HG03060 (cell line): ENCODE results near the gene PROM2.
"Not testable (repeated sequence)": the region's sequence is repeated elsewhere in the genome, so short reads cannot be mapped to it uniquely, and the experiment has no call there.

Experiments
- ATAC-seq: cut with Tn5 transposase; IDR thresholded peaks from one replicate; pipeline ENCODE4 v1.9.1; 2021; ENCODE audit warnings: low read depth, moderate number of reproducible peaks; ENCODE audit not compliant: unreplicated experiment

The PROM2 gene, protein sequence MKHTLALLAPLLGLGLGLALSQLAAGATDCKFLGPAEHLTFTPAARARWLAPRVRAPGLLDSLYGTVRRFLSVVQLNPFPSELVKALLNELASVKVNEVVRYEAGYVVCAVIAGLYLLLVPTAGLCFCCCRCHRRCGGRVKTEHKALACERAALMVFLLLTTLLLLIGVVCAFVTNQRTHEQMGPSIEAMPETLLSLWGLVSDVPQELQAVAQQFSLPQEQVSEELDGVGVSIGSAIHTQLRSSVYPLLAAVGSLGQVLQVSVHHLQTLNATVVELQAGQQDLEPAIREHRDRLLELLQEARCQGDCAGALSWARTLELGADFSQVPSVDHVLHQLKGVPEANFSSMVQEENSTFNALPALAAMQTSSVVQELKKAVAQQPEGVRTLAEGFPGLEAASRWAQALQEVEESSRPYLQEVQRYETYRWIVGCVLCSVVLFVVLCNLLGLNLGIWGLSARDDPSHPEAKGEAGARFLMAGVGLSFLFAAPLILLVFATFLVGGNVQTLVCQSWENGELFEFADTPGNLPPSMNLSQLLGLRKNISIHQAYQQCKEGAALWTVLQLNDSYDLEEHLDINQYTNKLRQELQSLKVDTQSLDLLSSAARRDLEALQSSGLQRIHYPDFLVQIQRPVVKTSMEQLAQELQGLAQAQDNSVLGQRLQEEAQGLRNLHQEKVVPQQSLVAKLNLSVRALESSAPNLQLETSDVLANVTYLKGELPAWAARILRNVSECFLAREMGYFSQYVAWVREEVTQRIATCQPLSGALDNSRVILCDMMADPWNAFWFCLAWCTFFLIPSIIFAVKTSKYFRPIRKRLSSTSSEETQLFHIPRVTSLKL

DNA sequence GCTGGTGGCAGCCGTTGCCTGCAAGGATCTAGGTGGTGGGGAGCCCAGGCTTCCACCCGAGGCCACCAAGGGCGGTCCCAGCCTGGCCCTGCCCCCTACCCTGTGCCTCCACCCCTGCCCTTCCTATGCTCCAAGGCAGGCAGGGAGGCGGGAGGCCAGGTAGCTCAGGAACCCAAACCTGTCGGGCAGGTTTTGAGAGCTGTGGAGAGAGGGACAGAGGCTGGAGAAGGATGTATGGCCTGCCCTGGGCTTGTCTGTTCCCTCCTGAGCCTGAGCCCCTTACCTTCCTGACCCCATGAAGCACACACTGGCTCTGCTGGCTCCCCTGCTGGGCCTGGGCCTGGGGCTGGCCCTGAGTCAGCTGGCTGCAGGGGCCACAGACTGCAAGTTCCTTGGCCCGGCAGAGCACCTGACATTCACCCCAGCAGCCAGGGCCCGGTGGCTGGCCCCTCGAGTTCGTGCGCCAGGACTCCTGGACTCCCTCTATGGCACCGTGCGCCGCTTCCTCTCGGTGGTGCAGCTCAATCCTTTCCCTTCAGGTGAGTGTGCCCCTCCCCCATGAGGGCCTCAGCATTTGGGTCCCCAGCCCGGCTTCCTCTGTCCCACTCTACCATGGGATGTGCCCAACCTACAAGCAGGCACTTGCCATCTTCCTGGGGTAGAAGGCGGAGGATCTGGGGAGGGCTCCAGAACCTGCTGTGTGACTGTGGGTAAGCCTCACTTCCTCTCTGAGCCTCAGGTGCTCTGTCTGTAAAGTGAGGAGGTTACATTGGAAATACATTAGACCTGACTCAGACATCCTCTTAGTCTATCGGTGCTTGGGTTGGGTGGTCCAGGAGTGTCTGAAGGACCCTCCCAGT is at the start of gene PROM2:
PROM2 (plus strand) TSS at position 159 of the 860 bp plus-strand sequence; CDS start at position 296, 137 bp downstream.
- ATAC-seq = no peak

DNA sequence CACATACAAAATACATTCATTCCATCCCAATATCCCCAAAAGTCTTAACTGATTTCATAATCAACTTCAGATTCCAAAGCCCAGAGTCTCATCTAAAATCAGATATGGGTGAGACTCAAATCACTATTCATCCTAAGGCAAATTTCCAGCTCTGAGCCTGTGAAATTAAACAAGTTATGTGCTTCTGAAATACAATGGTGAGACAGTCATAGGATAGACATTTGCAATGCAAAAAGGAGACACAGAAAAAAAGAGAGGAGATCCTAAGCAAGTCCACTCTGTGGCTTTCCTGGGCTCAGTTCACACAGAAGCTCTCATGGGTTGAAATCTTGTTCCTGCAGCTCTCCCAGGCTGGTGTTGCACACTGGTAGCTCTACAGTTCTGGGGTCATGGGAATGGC is 48.6 kb upstream of the PROM2 start:
- ATAC-seq = no peak

DNA sequence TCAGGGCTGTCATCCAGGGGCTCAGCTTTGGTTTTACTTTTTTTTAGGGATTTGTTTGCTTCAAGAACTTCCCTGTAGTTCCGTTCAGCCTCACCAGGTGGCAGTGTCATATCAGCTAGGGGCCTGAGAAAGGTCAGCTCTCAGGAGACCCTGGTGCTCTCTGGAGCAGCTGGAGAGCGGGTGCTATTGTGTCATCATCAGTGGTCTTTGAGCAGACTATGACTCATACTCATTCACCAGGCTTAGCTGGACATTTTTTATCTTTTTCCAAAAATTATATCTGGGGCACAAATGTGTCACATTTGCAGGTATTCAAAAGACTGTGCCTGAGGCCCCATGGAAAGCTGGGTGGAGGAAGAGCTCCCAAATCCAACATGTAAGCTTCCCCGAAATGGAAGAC is 42.5 kb upstream of the PROM2 start:
- ATAC-seq = no peak

DNA sequence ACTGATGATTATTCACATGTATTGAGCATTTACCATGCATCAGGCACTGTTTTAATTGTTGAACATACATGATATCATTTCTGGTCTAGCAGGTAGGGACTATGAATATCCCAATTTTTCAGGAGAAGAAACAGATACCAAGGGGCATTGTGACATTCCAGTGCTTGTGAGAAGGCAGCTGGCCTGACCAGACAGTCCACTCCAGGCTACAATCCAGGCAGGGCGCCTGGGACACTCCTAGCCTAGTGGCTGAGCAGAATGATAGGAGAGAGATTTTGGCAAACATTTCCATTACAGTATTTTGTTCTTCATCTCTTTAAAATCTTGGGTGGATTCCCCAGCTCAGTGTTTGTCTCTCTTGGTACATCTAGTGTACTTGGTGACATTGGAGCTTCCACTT is 42.0 kb upstream of the PROM2 start:
- ATAC-seq = no peak

DNA sequence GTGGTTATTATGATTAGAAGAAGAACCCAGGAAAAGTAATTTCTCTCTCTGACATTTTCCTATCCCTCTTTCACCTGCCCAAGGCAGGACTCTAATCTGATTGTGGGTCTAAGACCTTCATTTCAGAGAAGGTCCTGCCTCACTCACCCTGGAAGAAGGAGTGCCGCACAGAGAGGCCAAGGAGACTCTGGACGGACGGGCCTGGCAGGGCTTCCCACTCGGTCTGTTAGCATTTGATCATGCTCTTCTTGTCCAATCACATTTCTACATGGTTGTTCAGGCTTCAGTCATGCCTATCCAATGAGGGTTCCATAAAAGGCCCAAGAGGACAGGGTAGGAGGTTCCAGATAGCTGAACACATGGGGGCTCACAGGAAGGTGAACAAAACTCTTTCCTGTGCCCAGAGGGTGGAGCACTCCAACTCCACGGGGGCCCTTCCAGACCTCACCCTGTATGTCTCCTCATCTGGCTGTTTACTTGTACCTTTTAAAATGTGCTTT is 39.9 kb upstream of the PROM2 start:
- no peak for ATAC-seq

DNA sequence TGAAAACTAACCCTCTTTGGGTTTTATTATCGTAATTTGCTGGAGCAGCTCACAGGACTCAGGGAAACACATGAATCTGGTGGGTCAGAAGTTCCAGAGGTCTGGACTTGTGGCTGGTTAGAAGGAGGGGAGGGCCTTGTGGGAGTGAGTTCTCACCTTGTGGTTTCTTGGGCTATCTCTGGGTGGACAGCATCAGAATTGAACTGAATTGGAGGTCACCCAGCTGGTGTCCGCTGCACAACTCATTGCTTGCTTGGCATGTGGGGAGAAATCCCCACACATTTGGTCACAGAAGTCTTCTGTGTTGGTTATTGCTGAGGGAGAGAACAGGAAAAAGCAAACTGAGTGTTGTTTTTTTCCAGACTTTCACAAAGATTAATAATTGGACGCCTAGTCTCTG is 39.4 kb upstream of the PROM2 start:
- no peak for ATAC-seq

DNA sequence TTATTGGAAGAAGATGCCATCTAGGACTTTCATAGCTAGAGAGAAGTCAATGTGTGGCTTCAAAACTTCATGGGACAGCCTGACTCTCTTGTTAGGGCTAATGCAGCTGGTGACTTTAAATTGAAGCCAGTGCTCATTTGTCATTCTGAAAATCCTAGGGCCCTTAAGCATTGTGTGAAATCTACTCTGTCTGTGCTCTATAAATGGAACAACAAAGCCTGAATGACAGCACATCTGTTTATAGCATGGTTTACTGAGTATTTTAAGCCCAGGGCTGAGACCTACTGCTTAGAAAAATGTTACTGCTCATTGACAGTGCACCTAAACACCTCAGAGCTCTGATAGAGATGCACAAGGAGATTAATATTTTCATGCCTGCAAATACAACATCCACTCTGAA is 36.1 kb upstream of the PROM2 start:
- ATAC-seq = no peak

DNA sequence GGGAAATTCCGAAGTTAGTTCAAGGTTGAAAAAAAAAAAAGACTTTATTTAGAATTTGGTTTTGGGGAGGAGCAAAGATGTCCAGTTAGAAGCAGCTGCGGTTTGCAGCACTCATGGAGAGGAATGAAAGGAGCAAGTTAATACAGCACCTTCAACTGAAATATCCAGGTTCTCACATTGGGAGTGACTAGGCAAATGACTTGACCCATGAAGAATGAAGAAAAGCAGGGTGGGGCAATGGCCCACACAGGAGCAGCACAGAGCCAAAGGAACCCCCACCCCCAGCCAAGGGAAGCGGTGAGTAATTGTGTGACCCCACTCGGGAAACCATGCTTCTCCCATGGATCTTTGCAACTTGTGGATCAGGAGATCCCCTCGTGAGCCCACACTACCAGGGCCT is 34.2 kb upstream of the PROM2 start:
- ATAC-seq = no peak

DNA sequence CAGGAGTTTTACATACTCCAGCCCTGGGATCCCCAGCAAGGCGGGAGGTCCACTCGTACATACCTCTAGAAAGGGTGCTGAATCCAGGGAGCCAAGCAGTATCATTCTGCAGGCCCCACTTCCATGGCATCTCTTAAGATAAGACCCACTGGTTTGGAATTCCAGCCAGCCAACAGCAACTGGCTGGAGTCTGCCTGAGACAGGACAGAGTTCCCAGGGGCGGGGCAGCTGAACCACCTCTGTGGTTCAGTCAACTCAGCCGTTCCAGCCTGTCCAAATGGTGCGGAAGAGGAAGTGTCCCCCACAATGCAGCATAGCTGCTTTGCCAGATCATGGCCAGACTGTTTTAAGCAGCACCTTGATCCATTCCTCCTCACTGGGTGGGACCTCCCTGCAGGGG is 33.7 kb upstream of the PROM2 start:
- no peak for ATAC-seq

DNA sequence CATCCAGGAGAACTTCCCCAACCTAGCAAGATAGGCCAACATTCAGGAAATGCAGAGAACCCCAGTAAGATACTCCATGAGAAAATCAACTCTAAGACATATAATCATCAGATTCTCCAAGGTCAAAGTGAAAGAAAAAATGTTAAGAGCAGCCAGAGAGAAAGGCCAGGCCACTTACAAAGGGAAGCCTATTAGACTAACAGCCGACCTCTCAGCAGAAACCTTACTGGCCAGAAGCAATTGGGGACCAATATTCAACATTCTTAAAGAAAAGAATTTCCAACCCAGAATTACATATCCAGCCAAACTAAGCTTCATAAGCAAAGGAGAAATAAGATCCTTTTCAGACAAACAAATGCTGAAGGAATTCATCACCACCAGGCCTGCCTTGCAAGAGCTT is 32.2 kb upstream of the PROM2 start:
- not testable (repeated sequence) for ATAC-seq

DNA sequence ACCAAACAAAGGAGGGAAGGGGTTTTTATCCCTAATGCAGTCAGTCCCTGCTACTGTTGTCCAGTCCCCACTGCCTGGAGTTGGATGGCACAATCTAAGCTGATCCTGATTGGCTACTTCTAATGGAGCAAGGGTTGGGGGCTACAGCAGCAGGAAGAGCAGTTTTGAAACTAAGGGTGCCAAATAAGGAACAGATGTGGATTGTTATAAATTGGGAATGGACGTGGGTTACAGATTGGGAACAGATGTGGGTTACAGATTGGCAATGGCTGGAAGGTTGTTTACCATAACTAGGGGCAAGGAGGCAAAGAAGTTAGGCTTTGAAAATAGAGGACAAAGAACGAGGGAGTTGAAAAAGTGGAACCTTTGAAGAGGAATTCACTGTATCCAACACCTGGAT is 16.0 kb upstream of the PROM2 start:
- no peak for ATAC-seq

DNA sequence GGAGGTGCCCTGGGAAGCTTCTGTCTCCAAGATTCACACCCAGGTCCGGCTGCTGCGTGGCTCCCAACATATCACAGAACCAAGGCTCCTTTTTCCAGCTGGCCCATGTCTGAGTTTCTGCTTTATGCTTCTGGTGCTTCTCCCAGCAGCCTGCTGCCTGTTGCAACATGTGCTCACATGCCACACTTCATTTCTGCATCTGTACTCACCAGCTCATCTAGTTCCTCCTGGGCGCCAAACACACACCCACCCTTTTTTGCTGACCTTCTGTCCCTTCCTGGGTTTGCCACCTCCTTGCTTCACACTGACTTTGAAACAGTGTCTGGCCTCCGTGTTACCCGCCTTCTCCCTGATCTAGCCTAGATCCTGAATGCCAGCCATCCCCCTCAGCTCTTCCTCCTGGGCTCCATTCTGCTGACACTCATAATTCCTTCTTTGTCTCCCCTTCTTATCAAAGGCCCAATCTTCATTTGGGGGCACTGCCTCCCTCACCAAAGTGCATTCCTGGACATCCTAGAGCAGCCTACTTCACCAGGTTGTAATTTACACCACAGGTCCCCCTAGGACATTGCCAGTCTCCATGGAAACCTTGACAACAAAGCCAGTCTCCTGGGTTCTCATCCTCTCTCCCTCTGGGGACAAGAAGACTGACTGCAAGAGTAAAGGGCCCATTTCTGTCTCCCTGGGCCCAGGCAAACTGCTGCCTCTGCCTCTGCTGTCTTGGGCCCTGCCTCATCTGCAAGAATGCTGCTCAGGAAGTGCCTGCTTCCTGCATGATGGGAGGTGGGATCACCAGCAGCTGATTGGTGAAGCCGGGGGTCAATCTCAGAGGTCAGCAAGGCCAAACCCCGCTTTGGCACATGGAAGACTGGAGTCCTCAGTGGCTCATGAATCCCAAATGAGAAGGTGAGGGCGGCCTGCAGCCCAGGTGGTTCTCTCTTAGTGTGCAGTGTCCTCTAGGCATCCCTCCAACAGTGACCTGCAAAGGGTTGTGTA is 13.9 kb upstream of the PROM2 start:
- ATAC-seq = no peak

DNA sequence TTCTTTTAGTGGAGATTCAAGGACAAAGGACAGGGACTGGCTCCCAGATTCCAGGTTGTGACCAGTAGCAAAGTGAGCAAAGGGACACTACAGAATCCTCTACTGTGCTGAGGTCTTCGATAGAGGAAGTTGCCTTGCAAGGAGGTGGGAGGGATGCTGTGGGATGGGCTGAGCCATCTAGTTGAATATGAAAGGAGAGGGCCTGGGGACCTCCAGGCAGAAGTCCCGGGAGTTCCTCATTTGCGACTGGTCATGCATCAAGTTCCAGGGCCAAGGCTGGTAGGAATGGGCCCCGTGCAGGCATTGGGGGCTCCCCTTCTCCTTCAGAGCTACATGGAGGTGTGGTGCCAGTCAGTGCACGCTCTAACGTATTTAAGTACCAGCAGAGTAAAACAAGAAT is 12.6 kb upstream of the PROM2 start:
- no peak for ATAC-seq

DNA sequence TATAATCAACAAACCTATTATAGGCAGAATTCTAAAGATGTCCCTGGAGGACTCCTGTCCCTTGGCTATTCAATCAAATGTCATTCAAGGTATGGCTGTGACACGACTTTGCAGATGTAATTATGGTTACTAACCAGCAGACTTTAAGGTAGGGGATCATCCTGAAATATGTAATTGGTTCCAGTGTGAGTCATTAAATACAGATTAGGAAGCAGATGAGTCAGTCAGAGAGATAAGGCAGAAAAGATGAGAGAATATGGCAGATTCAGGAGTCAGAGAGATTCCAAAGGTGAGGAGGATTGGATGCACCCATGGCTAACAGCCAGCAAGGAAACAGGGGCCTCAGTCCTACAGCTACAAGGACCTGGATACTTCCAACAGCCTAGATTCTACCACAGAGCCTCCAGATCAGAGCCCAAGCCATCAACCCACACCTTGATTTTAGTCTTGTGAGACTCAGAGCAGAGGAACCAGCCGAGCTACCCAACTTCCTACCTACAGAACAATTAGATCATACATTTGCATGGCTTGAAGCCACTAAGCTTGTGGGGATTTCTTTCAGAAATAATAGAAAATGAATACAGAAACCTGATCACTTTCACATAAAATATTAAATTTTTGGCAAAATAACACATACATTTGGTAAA is 11.2 kb upstream of the PROM2 start:
- ATAC-seq = no peak

DNA sequence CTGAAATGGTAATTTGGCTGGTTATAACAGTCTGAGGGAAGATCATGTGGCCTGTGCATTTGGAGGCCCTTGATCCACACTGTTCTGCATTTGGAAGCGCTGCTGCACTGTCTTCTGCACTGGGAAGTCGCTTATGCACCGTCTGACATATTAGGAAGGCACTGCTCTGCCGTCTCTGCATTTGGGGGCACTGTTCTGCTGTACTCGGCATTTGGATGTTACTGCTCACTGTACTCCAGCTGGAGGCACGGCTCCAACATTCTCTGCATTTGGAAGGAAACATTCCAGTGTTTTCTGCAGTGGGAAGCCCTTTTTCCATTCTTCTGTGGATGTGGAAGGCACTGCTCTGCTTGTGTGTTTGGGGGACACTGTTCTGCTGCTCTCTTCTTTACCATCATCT is 9.6 kb upstream of the PROM2 start:
- ATAC-seq = no peak

DNA sequence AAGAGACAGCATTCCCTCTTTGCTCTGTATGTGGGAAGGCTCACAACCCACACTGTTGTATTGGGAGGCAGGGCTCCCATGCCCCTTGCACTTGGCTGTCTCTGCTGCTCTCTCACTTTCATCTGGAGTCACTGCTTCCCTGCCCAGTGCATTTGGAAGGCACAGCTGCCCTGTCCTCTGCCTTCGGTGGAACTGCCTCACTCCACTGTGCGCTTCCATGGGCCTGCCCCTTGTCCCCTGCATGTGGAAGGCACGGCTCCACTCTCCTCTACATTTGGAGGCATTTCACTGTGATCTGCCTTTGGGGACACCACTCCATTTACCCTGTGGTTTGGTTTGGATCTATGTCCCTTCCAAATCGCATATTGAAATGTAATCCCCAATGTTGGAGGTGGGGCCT is 9.1 kb upstream of the PROM2 start:
- no peak for ATAC-seq

DNA sequence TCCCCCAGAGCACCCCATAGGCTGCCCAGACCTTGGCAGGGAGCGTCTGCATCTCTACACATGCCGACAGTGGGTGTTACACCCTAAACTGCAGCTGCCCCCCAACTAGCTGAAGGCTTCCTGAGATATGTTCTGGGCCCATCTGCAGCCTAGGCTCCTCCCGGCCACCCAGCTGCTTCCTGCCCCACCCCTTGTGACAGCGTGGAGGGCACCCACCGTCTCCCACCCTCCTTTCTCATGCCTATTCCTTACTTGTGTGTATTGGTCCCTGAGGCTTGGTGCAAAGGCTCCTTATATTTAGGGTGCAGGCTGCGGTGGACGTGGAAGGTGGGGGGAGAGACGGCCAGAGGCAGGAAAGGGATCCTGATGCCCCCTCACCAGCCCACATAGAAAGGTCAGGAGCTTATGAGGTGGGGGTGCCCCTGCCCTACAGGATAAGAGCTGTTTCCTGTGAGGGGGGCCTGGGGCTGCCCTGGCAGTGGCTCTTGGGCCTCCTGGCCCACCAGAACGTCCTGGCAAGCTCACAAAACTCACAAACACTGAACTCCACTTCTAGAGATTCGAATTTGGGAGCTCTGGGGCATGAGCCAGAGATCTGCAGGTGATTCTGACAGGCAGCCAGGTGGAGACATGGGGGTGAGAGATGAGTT is 7.3 kb upstream of the PROM2 start:
- ATAC-seq = no peak

DNA sequence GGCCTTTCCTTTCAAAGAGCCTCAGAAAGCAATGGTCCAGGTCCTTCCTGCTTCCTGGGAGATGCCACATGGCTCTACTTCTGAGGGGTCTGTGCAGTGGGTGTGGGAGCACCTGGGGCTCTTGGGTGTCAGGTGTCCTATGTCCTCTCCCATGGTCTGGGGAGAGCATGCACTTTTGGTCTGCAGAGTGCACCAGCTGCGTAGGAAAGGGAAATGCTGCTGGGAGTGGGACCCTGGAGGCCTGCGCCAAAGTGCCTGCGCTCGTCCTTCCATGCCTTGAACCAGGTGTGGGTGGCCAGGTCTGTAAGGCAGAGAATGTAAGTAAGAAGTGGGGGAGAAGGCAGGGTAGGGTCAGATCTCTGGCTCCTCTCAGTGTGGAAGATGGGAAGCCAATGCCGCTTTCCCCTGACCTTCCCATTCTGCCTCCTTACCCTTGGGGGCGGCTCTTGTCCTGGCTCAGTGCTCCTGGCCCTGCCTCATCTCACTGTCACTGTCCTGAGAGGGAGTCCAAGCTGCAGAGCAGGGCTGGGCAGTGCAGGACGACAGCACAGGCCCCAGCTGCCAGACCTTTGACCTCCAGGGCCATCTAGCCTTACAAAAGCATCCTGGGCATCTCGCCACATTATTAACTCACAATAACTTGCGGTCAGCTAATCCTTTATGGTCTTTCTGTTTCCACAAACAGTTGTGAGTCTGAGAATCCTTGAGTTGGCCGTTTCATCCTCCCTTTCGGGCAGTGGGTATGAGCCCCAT is 6.6 kb upstream of the PROM2 start:
- no peak for ATAC-seq
